Measurements from ENCODE around the gene GFRA3. TPM values are rescaled to one million over a fixed set of nuclear protein-coding genes. Genes with fewer than 3 reads are reported as not detected.
"Not testable (repeated sequence)": the region's sequence is repeated elsewhere in the genome, so short reads cannot be mapped to it uniquely, and the experiment has no call there.

GFRA3 gene, protein sequence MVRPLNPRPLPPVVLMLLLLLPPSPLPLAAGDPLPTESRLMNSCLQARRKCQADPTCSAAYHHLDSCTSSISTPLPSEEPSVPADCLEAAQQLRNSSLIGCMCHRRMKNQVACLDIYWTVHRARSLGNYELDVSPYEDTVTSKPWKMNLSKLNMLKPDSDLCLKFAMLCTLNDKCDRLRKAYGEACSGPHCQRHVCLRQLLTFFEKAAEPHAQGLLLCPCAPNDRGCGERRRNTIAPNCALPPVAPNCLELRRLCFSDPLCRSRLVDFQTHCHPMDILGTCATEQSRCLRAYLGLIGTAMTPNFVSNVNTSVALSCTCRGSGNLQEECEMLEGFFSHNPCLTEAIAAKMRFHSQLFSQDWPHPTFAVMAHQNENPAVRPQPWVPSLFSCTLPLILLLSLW
- total RNA-seq (not detected in 2 replicates), polyA plus RNA-seq (not detected in 2 replicates), polyA minus RNA-seq (ENCODE audit: low replicate concordance) (not detected in 2 replicates)
- not detected in 2 replicates for polyA plus RNA-seq (2012)

DNA sequence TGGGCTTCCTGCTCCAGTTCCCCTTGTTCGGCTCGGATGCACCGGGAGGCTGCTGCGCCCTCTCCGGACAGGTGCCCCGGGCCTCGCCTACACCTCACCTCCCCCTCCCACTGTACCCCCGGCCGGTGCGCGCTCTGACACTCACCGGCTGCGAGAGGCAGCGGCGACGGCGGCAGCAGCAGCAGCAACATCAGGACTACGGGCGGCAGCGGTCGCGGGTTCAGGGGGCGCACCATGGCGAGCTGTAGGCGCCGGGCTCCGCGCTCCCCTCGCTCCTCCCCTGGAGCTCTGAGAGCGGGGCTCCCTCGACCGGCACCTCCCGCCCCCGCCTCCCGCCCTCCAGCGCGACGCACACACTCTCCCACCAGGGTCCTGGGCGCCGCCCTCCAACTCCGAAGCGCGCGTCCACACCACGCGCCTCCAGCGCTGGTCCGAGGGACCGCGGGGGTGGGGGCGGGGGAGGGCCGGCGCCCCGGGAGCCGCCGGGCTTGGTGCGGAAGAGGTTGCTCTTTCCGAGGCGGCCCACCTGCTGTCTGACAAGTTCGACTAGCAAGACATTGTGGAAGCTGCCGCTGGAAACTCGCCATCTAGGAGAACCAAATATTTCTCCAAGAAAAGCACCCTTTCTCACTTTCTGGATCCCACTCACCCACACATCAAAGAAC, at the start of gene GFRA3:
Gene GFRA3 (minus strand): TSS at position 433 of the 665 bp plus-strand sequence. CDS start 197 bp downstream, at position 236.
- Histone ChIP-seq H4K20me1 (ENCODE audit: control insufficient read depth, extremely low read depth, insufficient read depth, low read length) (no peaks in the 10 kb centered on the region), H2AFZ (ENCODE audit: low read length) (no peak within 1 kb of the TSS), H3K27ac (ENCODE audit: insufficient read depth, low read length) (no peak within 1 kb of the TSS), H3K9me3 (ENCODE audit: control insufficient read depth, insufficient read depth, low read depth, low read length) (no peaks in the 10 kb centered on the region), H3K4me1 (ENCODE audit: control insufficient read depth, extremely low read depth, insufficient read depth, low read length) (no peaks in the 10 kb centered on the region), H3K36me3 (ENCODE audit: control insufficient read depth, insufficient read depth, low read length) (no peaks in the 10 kb centered on the region), H3K79me2 (ENCODE audit: control insufficient read depth, insufficient read depth, low read length) (no peaks in the 10 kb centered on the region), H3K27me3 (ENCODE audit: control insufficient read depth, insufficient read depth, low read length) (peaks cover 7% of the 10 kb centered on the region), H3K4me3 (replicated peaks in 1 of 4; ENCODE audit: control extremely low read depth in 1 of 4, insufficient read depth in 1 of 4, low read depth in 3 of 4, low read length in 4 of 4) (peak within 1 kb of the TSS in 1 of 4 experiments; percentile 42), H3K9ac (ENCODE audit: insufficient read depth, low read length) (no peak within 1 kb of the TSS), H3K4me2 (ENCODE audit: extremely low read depth, insufficient read depth, low read length) (peak within 1 kb of the TSS; percentile 28)
- no peak for TF ChIP-seq EZH2 (IDR thresholded peaks at IDR 0.05; ENCODE audit: low read length, missing control alignments)
- TF ChIP-seq, protein P1, sequence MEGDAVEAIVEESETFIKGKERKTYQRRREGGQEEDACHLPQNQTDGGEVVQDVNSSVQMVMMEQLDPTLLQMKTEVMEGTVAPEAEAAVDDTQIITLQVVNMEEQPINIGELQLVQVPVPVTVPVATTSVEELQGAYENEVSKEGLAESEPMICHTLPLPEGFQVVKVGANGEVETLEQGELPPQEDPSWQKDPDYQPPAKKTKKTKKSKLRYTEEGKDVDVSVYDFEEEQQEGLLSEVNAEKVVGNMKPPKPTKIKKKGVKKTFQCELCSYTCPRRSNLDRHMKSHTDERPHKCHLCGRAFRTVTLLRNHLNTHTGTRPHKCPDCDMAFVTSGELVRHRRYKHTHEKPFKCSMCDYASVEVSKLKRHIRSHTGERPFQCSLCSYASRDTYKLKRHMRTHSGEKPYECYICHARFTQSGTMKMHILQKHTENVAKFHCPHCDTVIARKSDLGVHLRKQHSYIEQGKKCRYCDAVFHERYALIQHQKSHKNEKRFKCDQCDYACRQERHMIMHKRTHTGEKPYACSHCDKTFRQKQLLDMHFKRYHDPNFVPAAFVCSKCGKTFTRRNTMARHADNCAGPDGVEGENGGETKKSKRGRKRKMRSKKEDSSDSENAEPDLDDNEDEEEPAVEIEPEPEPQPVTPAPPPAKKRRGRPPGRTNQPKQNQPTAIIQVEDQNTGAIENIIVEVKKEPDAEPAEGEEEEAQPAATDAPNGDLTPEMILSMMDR (conservative IDR thresholded peaks at IDR 0.05 in 1 of 2, IDR thresholded peaks at IDR 0.05 in 1 of 2; ENCODE audit: low read depth in 1 of 2, low read length in 2 of 2) = no peak
- DNase-seq (ENCODE audit: low read depth in 2 of 2) = peak in 1 of 2 donors; percentile 26

DNA sequence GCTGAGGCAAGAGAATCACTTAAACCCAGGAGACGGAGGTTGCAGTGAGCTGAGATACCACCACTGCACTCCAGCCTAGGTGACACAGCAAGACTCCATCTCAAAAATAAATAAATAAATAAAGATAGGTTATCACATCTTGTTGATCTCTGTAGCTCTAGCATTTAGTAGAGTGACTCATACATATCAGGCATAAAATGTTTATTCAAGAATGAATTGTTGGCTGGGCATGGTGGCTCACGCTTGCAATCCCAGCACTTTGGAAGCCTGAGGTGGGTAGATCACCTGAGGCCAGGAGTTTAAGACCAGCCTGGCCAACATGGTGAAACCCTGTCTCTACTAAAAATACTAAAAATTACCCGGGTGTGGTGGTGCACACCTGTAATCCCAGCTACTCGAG, 43.8 kb upstream of the GFRA3 start:
- DNase-seq (ENCODE audit: low read depth in 2 of 2); H3K9ac ChIP-seq (ENCODE audit: insufficient read depth, low read length); H4K20me1 ChIP-seq (ENCODE audit: control insufficient read depth, extremely low read depth, insufficient read depth, low read length); H3K36me3 ChIP-seq (ENCODE audit: control insufficient read depth, insufficient read depth, low read length); H3K9me3 ChIP-seq (ENCODE audit: control insufficient read depth, insufficient read depth, low read depth, low read length); H3K4me1 ChIP-seq (ENCODE audit: control insufficient read depth, extremely low read depth, insufficient read depth, low read length); H2AFZ ChIP-seq (ENCODE audit: low read length); H3K4me3 ChIP-seq (replicated peaks in 1 of 4; ENCODE audit: control extremely low read depth in 1 of 4, insufficient read depth in 1 of 4, low read depth in 3 of 4, low read length in 4 of 4); H3K27me3 ChIP-seq (ENCODE audit: control insufficient read depth, insufficient read depth, low read length); H3K79me2 ChIP-seq (ENCODE audit: control insufficient read depth, insufficient read depth, low read length); H3K27ac ChIP-seq (ENCODE audit: insufficient read depth, low read length); H3K4me2 ChIP-seq (ENCODE audit: extremely low read depth, insufficient read depth, low read length): not testable (repeated sequence)

DNA sequence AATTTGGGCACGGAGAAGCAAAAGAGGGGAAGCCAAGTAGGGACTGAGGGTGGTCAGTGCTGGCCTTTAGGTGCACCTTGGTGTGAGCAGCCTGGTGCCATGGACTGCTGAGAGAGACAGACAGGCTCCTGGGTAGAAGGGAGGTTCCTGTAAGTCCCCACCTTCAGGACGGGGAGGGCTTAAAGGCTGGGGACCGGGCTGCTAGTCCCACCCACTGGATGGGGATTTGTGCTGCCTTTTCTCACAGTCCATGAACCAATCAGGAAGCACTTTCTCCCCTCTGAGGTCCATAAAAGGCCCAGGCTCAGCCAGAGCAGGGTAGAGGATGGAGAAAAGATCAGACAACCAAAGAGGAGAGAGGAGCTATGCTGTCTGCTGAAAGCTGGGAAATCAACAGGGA, 41.9 kb upstream of the GFRA3 start:
- TF ChIP-seq, protein P1 (conservative IDR thresholded peaks at IDR 0.05 in 1 of 2, IDR thresholded peaks at IDR 0.05 in 1 of 2; ENCODE audit: low read depth in 1 of 2, low read length in 2 of 2) = no peak
- TF ChIP-seq EZH2 (IDR thresholded peaks at IDR 0.05; ENCODE audit: low read length, missing control alignments) = no peak
- H3K4me2 ChIP-seq (ENCODE audit: extremely low read depth, insufficient read depth, low read length) = no peak overlapping the region

More for the DNA sequence above, 41.9 kb upstream of the GFRA3 start:
- no peak overlapping the region for H3K27ac ChIP-seq (ENCODE audit: insufficient read depth, low read length)
- no peaks in the 10 kb centered on the region for H4K20me1 ChIP-seq (ENCODE audit: control insufficient read depth, extremely low read depth, insufficient read depth, low read length)
- no peaks in the 10 kb centered on the region for H3K27me3 ChIP-seq (ENCODE audit: control insufficient read depth, insufficient read depth, low read length)
- no peaks in the 10 kb centered on the region for H3K79me2 ChIP-seq (ENCODE audit: control insufficient read depth, insufficient read depth, low read length)
- no peak overlapping the region for H2AFZ ChIP-seq (ENCODE audit: low read length)
- no peak for DNase-seq (ENCODE audit: low read depth in 2 of 2)
- no peak overlapping the region for H3K9ac ChIP-seq (ENCODE audit: insufficient read depth, low read length)
- no peaks in the 10 kb centered on the region for H3K4me1 ChIP-seq (ENCODE audit: control insufficient read depth, extremely low read depth, insufficient read depth, low read length)
- no peak overlapping the region for H3K4me3 ChIP-seq (replicated peaks in 1 of 4; ENCODE audit: control extremely low read depth in 1 of 4, insufficient read depth in 1 of 4, low read depth in 3 of 4, low read length in 4 of 4)
- peaks cover 1% of the 10 kb centered on the region for H3K36me3 ChIP-seq (ENCODE audit: control insufficient read depth, insufficient read depth, low read length)
- H3K9me3 ChIP-seq (ENCODE audit: control insufficient read depth, insufficient read depth, low read depth, low read length) = no peaks in the 10 kb centered on the region
